Smooth muscle cell (in vitro differentiated cells): ENCODE data around the gene CAV2. TPM values are rescaled to one million over a fixed set of nuclear protein-coding genes. Genes with fewer than 3 reads are reported as not detected.

Experiments
- DNase-seq: peaks from one replicate; lab custom pipeline; 2025; ENCODE audit not compliant: unreplicated experiment; lab: John Stamatoyannopoulos, UW
- H2AFZ ChIP-seq: fragments of 200-600 bp; sonication (generic); 2 replicates; pipeline ENCODE4 v1.6.0; 2016; ENCODE audit warnings: antibody characterized with exemption, low read depth, mild to moderate bottlenecking
- H3F3A ChIP-seq: fragments of 200-600 bp; sonication (generic); 2 replicates; pipeline ENCODE4 v1.6.0; 2017; ENCODE audit warnings: antibody characterized with exemption, low read depth
- H3K27ac ChIP-seq: fragments of 200-600 bp; sonication (generic); 2 replicates; pipeline ENCODE4 v1.5.1; 2016; ENCODE audit warnings: low read depth, mild to moderate bottlenecking
- H3K27me3 ChIP-seq: fragments of 200-600 bp; sonication (generic); 2 replicates; pipeline ENCODE4 v1.6.1; 2016; ENCODE audit warnings: low read depth, mild to moderate bottlenecking
- H3K36me3 ChIP-seq: fragments of 200-600 bp; sonication (generic); 2 replicates; pipeline ENCODE4 v1.5.1; 2016; ENCODE audit warnings: low read depth
- H3K4me1 ChIP-seq: fragments of 200-600 bp; sonication (generic); 2 replicates; pipeline ENCODE4 v1.5.1; 2016; ENCODE audit warnings: low read depth
- H3K4me2 ChIP-seq: fragments of 200-600 bp; sonication (generic); 2 replicates; pipeline ENCODE4 v1.6.0; 2016; ENCODE audit warnings: mild to moderate bottlenecking
- H3K4me3 ChIP-seq: fragments of 200-600 bp; sonication (generic); 2 replicates; pipeline ENCODE4 v1.5.1; 2016; ENCODE audit warnings: mild to moderate bottlenecking
- H3K79me2 ChIP-seq: fragments of 200-600 bp; sonication (generic); 2 replicates; pipeline ENCODE4 v1.6.0; 2016; ENCODE audit warnings: low read depth, mild to moderate bottlenecking
- H3K9ac ChIP-seq: fragments of 200-600 bp; sonication (generic); 2 replicates; pipeline ENCODE4 v1.6.0; 2016; ENCODE audit warnings: low read depth
- H3K9me3 ChIP-seq: fragments of 200-600 bp; sonication (generic); replicated peaks from 2 replicates; pipeline ENCODE4 v1.5.1; 2016; ENCODE audit warnings: low read depth
- H4K20me1 ChIP-seq: fragments of 200-600 bp; sonication (generic); 2 replicates; pipeline ENCODE4 v1.6.0; 2016; ENCODE audit warnings: low read depth
- WGBS: methylation state at CpG from one replicate; pipeline ENCODE4 v1.1.7; 2016; ENCODE audit warnings: low lambda C conversion rate; 5-methylcytosine and 5-hydroxymethylcytosine counted together
- polyA plus RNA-seq: library from polyadenylated mRNA; unstranded; fragments of >200 nt; fragmentation: Nextera tagmentation; extraction: Ambion mirVana; gene quantifications from 2 replicates; pipeline ENCODE4 v1.2.1, GENCODE V29; 2016
- total RNA-seq: library from RNA; depleted of rRNA; stranded (reverse); fragments of >200 nt; gene quantifications from 2 replicates; pipeline ENCODE4 v1.2.3, GENCODE V29; 2014
- TF ChIP-seq, protein P1 (sequence below): fragments of 200-600 bp; sonication (generic); IDR thresholded peaks from 2 replicates; pipeline ENCODE4 v1.5.1; 2017; ENCODE audit warnings: borderline replicate concordance, mild to moderate bottlenecking, antibody characterized with exemption; ENCODE audit not compliant: insufficient read depth, poor library complexity, severe bottlenecking

The CAV2 gene
- total and polyA plus RNA-seq, 2 experiments from 2014 or later: 38.8 to 68.0 TPM

DNA sequence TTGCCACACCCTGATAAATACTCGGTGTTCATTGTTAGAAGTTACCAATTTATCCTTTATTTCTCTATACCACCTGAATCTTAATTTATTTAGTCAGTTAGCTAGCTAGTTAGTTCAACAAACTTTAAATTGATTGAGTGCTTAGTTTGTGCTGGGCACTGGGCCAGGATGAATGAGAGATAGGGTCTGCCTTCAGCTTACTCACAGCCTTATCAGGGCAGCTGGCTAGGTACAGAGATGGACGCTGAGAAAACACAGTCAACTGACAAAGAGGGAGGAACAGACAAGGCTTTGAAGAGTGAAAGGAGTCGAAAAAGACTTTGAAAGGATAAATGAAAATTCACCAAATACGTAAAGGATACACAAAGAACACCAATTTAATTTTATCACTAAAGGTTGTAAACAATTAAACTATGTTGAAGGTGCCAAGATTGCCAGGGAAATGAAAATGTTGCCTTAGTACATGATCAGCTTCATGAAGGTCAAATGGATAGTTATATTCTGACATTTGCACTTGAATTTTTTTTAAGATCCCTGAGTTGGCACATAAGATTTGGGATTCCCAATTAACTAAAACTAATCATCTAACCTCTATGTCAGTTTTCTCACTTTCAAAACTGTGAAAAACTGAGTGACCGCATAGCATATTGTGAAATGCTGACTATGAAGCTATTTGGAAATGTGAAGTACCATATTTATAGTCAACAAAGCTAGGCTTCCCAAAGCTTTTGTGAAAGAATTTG is 2.1 kb downstream of the CAV2 start:
- Histone ChIP-seq H3K9me3 (no peaks in the 10 kb centered on the region), H3K4me2 (peak overlapping the region; percentile 98), H3F3A (no peaks in the 10 kb centered on the region), H4K20me1 (no peaks in the 10 kb centered on the region), H3K27me3 (no peaks in the 10 kb centered on the region), H3K27ac (no peak overlapping the region), H3K4me3 (peak overlapping the region; percentile 78), H3K4me1 (peaks cover 3% of the 10 kb centered on the region), H3K9ac (no peak overlapping the region), H3K36me3 (no peaks in the 10 kb centered on the region), H2AFZ (no peak overlapping the region), H3K79me2 (peaks cover 23% of the 10 kb centered on the region)
- DNase-seq: no peak
- TF ChIP-seq, protein P1, sequence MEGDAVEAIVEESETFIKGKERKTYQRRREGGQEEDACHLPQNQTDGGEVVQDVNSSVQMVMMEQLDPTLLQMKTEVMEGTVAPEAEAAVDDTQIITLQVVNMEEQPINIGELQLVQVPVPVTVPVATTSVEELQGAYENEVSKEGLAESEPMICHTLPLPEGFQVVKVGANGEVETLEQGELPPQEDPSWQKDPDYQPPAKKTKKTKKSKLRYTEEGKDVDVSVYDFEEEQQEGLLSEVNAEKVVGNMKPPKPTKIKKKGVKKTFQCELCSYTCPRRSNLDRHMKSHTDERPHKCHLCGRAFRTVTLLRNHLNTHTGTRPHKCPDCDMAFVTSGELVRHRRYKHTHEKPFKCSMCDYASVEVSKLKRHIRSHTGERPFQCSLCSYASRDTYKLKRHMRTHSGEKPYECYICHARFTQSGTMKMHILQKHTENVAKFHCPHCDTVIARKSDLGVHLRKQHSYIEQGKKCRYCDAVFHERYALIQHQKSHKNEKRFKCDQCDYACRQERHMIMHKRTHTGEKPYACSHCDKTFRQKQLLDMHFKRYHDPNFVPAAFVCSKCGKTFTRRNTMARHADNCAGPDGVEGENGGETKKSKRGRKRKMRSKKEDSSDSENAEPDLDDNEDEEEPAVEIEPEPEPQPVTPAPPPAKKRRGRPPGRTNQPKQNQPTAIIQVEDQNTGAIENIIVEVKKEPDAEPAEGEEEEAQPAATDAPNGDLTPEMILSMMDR: no peak
- 64% methylated on average over 5 of the region's 5 CpGs for WGBS

DNA sequence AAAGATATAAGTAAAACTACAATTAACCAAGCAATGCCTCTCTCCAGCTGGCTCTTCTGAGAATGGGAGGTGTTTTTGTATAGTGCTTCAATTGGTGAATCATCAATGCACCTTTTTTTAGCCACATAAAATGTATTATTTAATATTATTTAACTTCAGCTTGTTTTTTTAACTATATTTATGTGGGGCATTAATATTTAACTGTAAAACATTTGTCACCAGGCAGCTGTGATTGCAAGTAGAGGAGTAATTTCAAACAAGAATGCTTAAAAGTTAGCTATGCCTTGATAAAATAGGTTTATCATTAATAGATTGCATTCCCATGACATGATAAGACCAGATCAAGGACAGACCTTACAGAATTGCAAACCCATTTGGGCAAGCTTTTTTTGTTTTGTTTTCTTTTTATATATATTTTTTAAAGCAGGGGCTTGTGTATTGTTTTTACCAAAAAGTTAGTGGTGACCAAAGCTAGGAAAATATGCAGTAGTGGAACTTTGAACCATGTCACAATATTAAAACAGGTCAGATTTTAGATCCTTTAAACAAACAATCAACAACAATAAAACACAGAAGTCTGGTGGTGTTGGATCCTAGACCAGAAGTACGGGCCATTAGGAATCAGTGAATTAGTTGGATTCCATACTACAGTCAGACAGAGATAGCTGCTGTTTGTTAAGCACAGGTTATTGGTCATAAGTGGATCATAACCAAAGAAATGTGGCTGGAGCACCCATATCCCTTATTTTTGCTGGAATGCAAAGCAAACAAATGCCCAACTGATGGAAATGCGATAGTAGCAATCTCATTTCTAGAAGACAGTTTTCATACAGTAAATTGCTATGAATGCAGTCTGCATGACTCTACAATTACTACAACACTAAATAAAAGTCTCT is 2.9 kb downstream of the CAV2 start:
- WGBS: 93% methylated on average over 2 of the region's 2 CpGs
- Histone ChIP-seq H3K4me2 (no peak overlapping the region), H3K79me2 (peaks cover 23% of the 10 kb centered on the region), H3K36me3 (peaks cover 4% of the 10 kb centered on the region), H3F3A (no peaks in the 10 kb centered on the region), H3K4me3 (peak overlapping the region; percentile 78), H3K4me1 (peaks cover 3% of the 10 kb centered on the region), H3K9me3 (no peaks in the 10 kb centered on the region), H3K27ac (no peak overlapping the region), H3K9ac (no peak overlapping the region), H3K27me3 (no peaks in the 10 kb centered on the region), H4K20me1 (no peaks in the 10 kb centered on the region), H2AFZ (no peak overlapping the region)
- TF ChIP-seq, protein P1: no peak
- DNase-seq: no peak

DNA sequence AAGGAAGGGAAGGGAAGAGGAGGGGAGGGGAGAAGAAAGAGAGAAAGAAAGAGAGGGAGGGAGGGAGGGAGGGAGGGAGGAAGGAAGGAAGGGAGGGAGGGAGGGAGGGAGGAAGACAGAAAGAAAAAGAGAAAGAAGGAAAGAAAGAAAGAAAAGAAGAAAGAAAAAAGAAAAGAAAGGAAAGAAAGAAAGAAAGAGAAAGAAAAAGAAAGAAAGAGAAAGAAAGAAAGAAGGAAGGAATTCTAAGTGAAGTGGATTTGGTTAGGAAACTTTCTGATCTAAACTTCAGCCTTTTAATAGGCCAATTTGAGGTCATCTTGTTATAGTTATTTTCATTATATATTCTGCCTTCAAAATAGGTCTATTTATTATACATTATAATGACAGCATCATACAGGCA is 4.3 kb downstream of the CAV2 start:
- Histone ChIP-seq H2AFZ (no peak overlapping the region), H3K9ac (no peak overlapping the region), H3K79me2 (peaks cover 23% of the 10 kb centered on the region), H3K27me3 (no peaks in the 10 kb centered on the region), H3K27ac (no peak overlapping the region), H3K36me3 (peaks cover 4% of the 10 kb centered on the region), H3K9me3 (no peaks in the 10 kb centered on the region), H3K4me3 (no peak overlapping the region), H3K4me1 (peaks cover 3% of the 10 kb centered on the region), H3F3A (no peaks in the 10 kb centered on the region), H4K20me1 (no peaks in the 10 kb centered on the region), H3K4me2 (no peak overlapping the region)
- TF ChIP-seq, protein P1: no peak
- DNase-seq: no peak
